Measurements from ENCODE around the gene KRT84.

DNA sequence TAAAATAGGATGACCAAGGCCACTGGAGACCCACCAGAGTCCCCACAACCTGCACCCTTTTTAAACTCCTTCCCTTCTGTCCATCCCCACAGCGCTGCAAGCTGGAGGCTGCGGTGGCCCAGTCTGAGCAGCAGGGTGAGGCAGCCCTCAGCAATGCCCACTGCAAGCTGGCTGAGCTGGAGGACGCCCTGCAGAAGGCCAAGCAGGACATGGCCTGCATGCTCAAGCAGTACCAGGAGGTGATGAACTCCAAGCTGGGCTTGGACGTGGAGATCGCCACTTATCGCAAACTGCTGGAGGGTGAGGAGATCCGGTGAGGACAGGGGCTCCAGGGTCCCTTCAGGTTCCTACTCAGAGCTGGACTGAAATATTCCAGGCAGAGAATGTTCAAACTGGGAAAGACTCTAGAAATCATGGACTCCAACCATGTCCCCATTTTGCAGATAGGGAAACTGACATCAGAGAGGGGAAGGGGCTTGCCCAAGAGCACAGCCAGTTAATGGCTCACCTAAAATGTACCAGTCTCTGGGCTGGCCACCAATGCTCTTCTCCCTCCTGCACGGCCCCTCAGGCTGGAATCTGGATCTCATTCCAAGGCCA is 35.3 kb downstream of the KRT84 start:
- TF ChIP-seq SP1 (CRISPR knock-in tag; conservative IDR thresholded peaks at IDR 0.05) (no peak), ZBTB21 (CRISPR knock-in tag; IDR thresholded peaks at IDR 0.05; ENCODE audit: borderline replicate concordance) (no peak), MYBL2 (CRISPR knock-in tag; IDR thresholded peaks at IDR 0.05) (no peak)
- TF ChIP-seq, protein P1, sequence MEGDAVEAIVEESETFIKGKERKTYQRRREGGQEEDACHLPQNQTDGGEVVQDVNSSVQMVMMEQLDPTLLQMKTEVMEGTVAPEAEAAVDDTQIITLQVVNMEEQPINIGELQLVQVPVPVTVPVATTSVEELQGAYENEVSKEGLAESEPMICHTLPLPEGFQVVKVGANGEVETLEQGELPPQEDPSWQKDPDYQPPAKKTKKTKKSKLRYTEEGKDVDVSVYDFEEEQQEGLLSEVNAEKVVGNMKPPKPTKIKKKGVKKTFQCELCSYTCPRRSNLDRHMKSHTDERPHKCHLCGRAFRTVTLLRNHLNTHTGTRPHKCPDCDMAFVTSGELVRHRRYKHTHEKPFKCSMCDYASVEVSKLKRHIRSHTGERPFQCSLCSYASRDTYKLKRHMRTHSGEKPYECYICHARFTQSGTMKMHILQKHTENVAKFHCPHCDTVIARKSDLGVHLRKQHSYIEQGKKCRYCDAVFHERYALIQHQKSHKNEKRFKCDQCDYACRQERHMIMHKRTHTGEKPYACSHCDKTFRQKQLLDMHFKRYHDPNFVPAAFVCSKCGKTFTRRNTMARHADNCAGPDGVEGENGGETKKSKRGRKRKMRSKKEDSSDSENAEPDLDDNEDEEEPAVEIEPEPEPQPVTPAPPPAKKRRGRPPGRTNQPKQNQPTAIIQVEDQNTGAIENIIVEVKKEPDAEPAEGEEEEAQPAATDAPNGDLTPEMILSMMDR (IDR thresholded peaks at IDR 0.05) = no peak
- TF ChIP-seq, protein P2, sequence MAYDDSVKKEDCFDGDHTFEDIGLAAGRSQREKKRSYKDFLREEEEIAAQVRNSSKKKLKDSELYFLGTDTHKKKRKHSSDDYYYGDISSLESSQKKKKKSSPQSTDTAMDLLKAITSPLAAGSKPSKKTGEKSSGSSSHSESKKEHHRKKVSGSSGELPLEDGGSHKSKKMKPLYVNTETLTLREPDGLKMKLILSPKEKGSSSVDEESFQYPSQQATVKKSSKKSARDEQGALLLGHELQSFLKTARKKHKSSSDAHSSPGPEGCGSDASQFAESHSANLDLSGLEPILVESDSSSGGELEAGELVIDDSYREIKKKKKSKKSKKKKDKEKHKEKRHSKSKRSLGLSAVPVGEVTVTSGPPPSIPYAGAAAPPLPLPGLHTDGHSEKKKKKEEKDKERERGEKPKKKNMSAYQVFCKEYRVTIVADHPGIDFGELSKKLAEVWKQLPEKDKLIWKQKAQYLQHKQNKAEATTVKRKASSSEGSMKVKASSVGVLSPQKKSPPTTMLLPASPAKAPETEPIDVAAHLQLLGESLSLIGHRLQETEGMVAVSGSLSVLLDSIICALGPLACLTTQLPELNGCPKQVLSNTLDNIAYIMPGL (CRISPR knock-in tag; IDR thresholded peaks at IDR 0.05) = no peak
- TF ChIP-seq, protein P3, sequence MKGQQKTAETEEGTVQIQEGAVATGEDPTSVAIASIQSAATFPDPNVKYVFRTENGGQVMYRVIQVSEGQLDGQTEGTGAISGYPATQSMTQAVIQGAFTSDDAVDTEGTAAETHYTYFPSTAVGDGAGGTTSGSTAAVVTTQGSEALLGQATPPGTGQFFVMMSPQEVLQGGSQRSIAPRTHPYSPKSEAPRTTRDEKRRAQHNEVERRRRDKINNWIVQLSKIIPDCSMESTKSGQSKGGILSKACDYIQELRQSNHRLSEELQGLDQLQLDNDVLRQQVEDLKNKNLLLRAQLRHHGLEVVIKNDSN (CRISPR knock-in tag; IDR thresholded peaks at IDR 0.05) = no peak

Data from WTC11 (cell line).